LNCAP (cell line): ENCODE results near the gene CHMP2B.

Experiments used
- CTCF ChIP-seq: fragments of 450-650 bp; IDR thresholded peaks from 2 replicates; pipeline ENCODE4 v1.5.1; 2017; ENCODE audit warnings: mild to moderate bottlenecking

The CHMP2B gene

DNA sequence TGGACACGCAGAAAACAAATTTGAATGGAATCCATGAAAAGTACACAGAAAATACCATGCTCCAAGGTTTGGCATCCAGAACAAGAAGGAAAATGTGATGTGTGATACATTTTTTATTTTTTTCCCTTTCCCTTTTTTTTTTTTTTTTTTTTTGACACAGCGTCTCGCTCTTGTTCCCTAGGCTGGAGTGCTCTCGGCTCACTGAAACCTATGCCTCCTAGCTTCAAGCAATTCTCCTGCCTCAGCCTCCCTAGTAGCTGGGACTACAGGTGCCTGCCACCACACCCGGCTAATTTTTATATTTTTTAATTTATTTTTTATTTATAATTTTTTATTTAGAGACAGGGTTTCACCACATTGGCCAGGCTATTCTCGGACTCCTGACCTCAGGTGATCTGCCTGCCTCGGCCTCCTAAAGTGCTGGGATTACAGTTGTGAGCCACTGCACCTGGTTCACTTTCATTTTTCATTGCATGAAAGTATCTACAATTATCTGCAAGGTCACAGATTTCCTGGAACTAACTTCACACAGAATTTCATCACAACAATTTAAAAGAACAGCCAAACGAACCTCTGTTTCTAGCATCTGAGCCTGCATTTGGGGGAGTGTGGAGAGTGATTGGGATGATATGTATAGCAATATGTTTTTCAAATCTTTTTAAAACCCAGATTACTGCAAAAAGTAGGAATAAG is 41.0 kb downstream of the CHMP2B start:
- no peak for TF ChIP-seq CTCF

- no peak for TF ChIP-seq CTCF
These were observed 41.6 kb downstream of the CHMP2B start for GRCh38 chr3:87268646-87269211.

DNA sequence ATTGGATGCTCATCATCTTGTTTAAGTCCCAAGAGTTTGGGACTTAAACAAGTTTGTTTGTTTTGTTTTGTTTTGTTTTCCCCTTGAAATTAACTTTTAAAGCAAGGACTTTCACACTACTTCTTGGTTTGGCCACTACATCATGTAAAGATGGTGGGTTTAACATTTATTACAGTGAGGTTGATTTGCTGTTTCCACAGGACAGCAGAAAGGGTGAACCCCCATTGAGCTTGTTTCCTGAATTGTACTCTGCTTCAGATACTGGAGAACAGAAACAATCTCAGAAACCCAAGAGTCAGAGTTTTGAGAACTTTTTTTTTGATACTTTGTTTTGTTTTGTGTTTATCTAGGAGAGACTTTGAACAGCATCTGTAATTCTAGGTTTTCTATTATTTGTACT is 42.6 kb downstream of the CHMP2B start:
- TF ChIP-seq CTCF, result no peak

GRCh38 chr3:87270908-87271700 is 44.0 kb downstream of the CHMP2B start:
- no peak for TF ChIP-seq CTCF

DNA sequence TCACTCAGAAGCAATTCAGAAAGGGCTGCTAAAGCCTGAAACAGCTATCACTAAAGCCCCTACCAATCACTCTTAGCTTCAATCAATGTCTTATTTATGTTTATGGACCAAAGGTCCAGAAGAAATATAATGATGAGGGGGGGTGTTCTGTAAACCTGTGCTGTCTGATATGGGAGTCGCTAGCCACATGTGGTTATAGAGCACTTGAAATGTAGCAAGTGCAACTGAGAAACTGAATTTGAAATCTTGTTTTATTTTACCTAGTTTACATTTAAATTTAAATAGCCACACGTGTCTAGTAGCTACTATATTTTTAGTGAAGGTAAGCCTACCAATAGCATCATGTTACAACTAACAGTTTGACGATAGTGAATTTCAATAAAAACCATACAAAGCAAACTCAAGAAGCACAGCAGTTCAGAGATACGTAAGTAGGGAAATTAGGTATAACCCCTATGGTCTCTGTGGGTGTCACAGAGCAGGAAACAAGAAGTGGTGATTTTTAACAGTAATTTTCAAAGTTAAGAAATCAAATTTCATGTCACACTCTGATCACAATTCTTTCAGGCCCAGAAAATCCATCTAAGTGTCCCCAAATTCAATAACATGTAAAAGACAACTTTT is 45.7 kb downstream of the CHMP2B start:
- no peak for TF ChIP-seq CTCF

- TF ChIP-seq CTCF, result no peak
These were observed 49.4 kb downstream of the CHMP2B start, which contains the start of gene POU1F1 for GRCh38 chr3:87276484-87276883. POU1F1 (minus strand) TSS chr3:87276584; CDS start chr3:87276462, 122 bp downstream.

DNA sequence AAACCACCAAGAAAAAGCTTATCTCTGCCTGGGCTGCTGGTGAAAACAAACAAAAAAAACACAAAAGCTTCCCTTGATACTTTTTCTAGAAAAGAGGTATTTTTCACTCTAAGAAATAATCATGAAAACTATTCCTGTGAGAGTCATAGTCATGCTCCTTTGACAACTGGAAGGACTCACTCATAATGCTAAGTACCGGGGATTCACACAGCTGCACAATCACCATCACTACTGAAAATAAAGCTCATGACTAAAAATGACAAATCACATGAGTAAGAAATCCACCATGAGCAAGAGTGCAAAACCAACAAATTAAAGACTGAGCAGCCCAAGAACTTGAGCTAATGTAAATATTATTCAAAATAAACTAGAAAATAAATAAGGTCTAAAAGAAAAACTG is 59.9 kb downstream of the CHMP2B start:
- TF ChIP-seq CTCF, result no peak
